ENCODE data around the gene ZNF598.

- TF ChIP-seq CTCF (conservative IDR thresholded peaks at IDR 0.05; ENCODE audit: low read depth, low read length) (peak; percentile 70), EZH2 (IDR thresholded peaks at IDR 0.05; ENCODE audit: borderline replicate concordance, low read depth, low read length, poor library complexity, severe bottlenecking) (no peak)
Observed at GRCh38 chr16:2016407-2016922, 6.8 kb upstream of the ZNF598 start.
